Cardiac fibroblast (primary cell): Measurements from ENCODE around the gene TRIM24.

Source experiments
- DNase-seq, 2 donors: peaks; one replicate each; pipeline versions ENCODE4 v3.0.0 to v3.0.0-alpha.2; 2010; ENCODE audit warnings: low read depth in 2 of 2
- H3K4me3 ChIP-seq, 2 donors: replicated peaks in 1 of 2; 1 replicate in 1 of 2; 2 replicates in 1 of 2; pipeline ENCODE4 v1.5.1; 2011; ENCODE audit warnings: low read depth in 2 of 2, low read length in 2 of 2, mild to moderate bottlenecking in 2 of 2, moderate library complexity in 1 of 2
- CTCF ChIP-seq: IDR thresholded peaks from one replicate; pipeline ENCODE4 v1.5.1; 2011; ENCODE audit warnings: low read depth, mild to moderate bottlenecking, low read length, inconsistent platforms

The TRIM24 gene

GRCh38 chr7:138543739-138544138 is 83.7 kb downstream of the TRIM24 start:
- TF ChIP-seq CTCF: no peak
- H3K4me3 ChIP-seq: no peak overlapping the region
- DNase-seq: no peak

- DNase-seq: no peak
- TF ChIP-seq CTCF: no peak
Measured at GRCh38 chr7:138545123-138545522, 85.1 kb downstream of the TRIM24 start.

GRCh38 chr7:138546064-138546619 is 86.1 kb downstream of the TRIM24 start:
- peak in 1 of 2 donors; percentile 24 for DNase-seq
- no peak for TF ChIP-seq CTCF
- no peak overlapping the region for H3K4me3 ChIP-seq

More at GRCh38 chr7:138545123-138545522, 85.1 kb downstream of the TRIM24 start:
- H3K4me3 ChIP-seq: no peak overlapping the region

- no peak for TF ChIP-seq CTCF
- H3K4me3 ChIP-seq: no peak overlapping the region
- no peak for DNase-seq
Measured at GRCh38 chr7:138546829-138547228, 86.8 kb downstream of the TRIM24 start.

- TF ChIP-seq CTCF: no peak
- H3K4me3 ChIP-seq: no peak overlapping the region
- DNase-seq: peak; percentile 27 to 48
Measured at GRCh38 chr7:138549082-138549481, 89.0 kb downstream of the TRIM24 start.

- no peak for TF ChIP-seq CTCF
- H3K4me3 ChIP-seq: no peak overlapping the region
- DNase-seq: no peak
Measured at GRCh38 chr7:138550337-138550736, 90.3 kb downstream of the TRIM24 start.

GRCh38 chr7:138551102-138551501 is 91.0 kb downstream of the TRIM24 start:
- no peak for DNase-seq
- no peak overlapping the region for H3K4me3 ChIP-seq
- no peak for TF ChIP-seq CTCF
